Esophagus (tissue), 2 donors: ENCODE data around the gene INPP5F. TPM values are rescaled to one million over a fixed set of nuclear protein-coding genes. Genes with fewer than 3 reads are reported as not detected.

ENCODE experiments used
- polyA plus RNA-seq, 2 donors: library from polyadenylated mRNA; stranded (reverse); fragments of 200-250 nt; gene quantifications; one replicate each; pipeline ENCODE4 v1.2.3, GENCODE V29; 2013
- donor health status: healthy with polysubstance abuse.
- donor health status: Bipolar disorder and iron deficiency.

The INPP5F gene
- polyA plus RNA-seq, 2 donors: 5.1 to 5.8 TPM

Other genes with a start within 250 kb of the INPP5F start
- gene RGS10, start 183.3 kb upstream of the INPP5F start, polyA plus RNA-seq: 10 to 100 TPM; 50.4 to 63.9 TPM
- gene TIAL1, start 129.1 kb upstream of the INPP5F start, polyA plus RNA-seq: 10 to 100 TPM; 46.8 to 55.1 TPM
- gene BAG3, start 74.7 kb upstream of the INPP5F start, polyA plus RNA-seq: 10 to 100 TPM; 39.4 to 57.2 TPM
- 10 to 100 TPM; 13.7 to 28.9 TPM for gene MCMBP, start 146.8 kb downstream of the INPP5F start, polyA plus RNA-seq
- 1 to 10 TPM; 7.9 to 8.0 TPM for gene SEC23IP, start 166.7 kb downstream of the INPP5F start, polyA plus RNA-seq